Sigmoid colon (tissue), 7 donors: ENCODE results near the gene CCSER1. TPM values are rescaled to one million over a fixed set of nuclear protein-coding genes. Genes with fewer than 3 reads are reported as not detected.

ENCODE experiments used
- DNase-seq: peaks from one replicate; pipeline ENCODE4 v3.0.0-alpha.2; 2019
- H3K27ac ChIP-seq, 4 donors: fragments of 200-600 bp; sonication (generic); one replicate each; pipeline ENCODE4 v1.5.1; 2016 to 2019; ENCODE audit warnings: mild to moderate bottlenecking in 1 of 4
- H3K27me3 ChIP-seq, 3 donors: fragments of 200-600 bp; sonication (generic); one replicate each; pipeline ENCODE4 v1.5.1; 2019; ENCODE audit warnings: mild to moderate bottlenecking in 1 of 3
- H3K36me3 ChIP-seq, 4 donors: fragments of 200-600 bp; sonication (generic); one replicate each; pipeline ENCODE4 v1.5.1; 2016 to 2019
- H3K4me1 ChIP-seq, 4 donors: fragments of 200-600 bp; sonication (generic); one replicate each; pipeline ENCODE4 v1.5.1; 2017 to 2019
- H3K4me3 ChIP-seq, 4 donors: fragments of 200-600 bp; sonication (generic); one replicate each; pipeline ENCODE4 v1.5.1; 2017 to 2019; ENCODE audit warnings: mild to moderate bottlenecking in 2 of 4, moderate library complexity in 1 of 4
- H3K9me3 ChIP-seq, 4 donors: fragments of 200-600 bp in 3 of 4; sonication (generic) in 3 of 4; one replicate each; pipeline versions ENCODE4 v1.5.1 to v1.6.1; 2013 to 2019
- CTCF ChIP-seq, 4 experiments: fragments of 450-650 bp in 3 of 4; fragments of 200-600 bp in 1 of 4; IDR thresholded peaks; one replicate each; pipeline ENCODE4 v1.5.1; 2016 to 2019; ENCODE audit warnings: antibody characterized with exemption in 4 of 4, mild to moderate bottlenecking in 3 of 4, moderate library complexity in 2 of 4
- EP300 ChIP-seq, 4 donors: sonication (generic); formaldehyde crosslinking; IDR thresholded peaks; one replicate each; pipeline ENCODE4 v1.6.1; 2017; ENCODE audit warnings: antibody characterized with exemption in 4 of 4
- POLR2A ChIP-seq, 2 donors: fragments of 450-650 bp; IDR thresholded peaks; one replicate each; pipeline ENCODE4 v1.6.1; 2016; ENCODE audit warnings: antibody characterized with exemption in 2 of 2, mild to moderate bottlenecking in 2 of 2, moderate library complexity in 2 of 2
- POLR2AphosphoS5 ChIP-seq, 4 donors: sonication (generic); formaldehyde crosslinking; IDR thresholded peaks; one replicate each; pipeline ENCODE4 v1.6.1; 2017; ENCODE audit warnings: antibody characterized with exemption in 4 of 4
- WGBS, 2 donors: extraction: QIAGEN DNeasy Blood & Tissue Kit; methylation state at CpG; one replicate each; pipeline ENCODE4 v1.1.7; 2013; 5-methylcytosine and 5-hydroxymethylcytosine counted together
- intact Hi-C: fragments of 100-400 bp; cut with DNase I; formaldehyde crosslinking; loops from one replicate; pipeline ENCODE4 v1.15.1; 2023
- polyA plus RNA-seq, 3 donors: library from polyadenylated mRNA; stranded (reverse); fragments of 200-250 nt; gene quantifications; one replicate each; pipeline ENCODE4 v1.2.3, GENCODE V29; 2013
- small RNA-seq, 3 donors: library from RNA; depleted of rRNA; stranded (forward); fragments of <200 nt; gene quantifications; one replicate each; pipeline ENCODE3, GENCODE V24; 2016
- total RNA-seq, 4 donors: library from RNA; depleted of rRNA; stranded (reverse); fragments of >200 nt; gene quantifications; one replicate each; pipeline ENCODE4 v1.1.0, GENCODE V29; 2016
- donor health status: healthy with polysubstance abuse.
- donor health status: Bipolar disorder and iron deficiency.
- donor health status: healthy.

CCSER1 gene
- total and polyA plus RNA-seq, 7 donors = 1.6 to 7.2 (median 4.2) TPM

- TF ChIP-seq POLR2A (IDR thresholded peaks at IDR 0.05) = no peak
- TF ChIP-seq POLR2AphosphoS5 (IDR thresholded peaks at IDR 0.05) = no peak
- TF ChIP-seq CTCF (IDR thresholded peaks at IDR 0.05) = no peak
- no peak for TF ChIP-seq EP300 (IDR thresholded peaks at IDR 0.05)
- H3K4me1 ChIP-seq = no peaks in the 10 kb centered on the region
- H3K27ac ChIP-seq = no peak overlapping the region
- intact Hi-C loops = no loop called here
- no peaks in the 10 kb centered on the region for H3K9me3 ChIP-seq
- no peak for DNase-seq
- H3K36me3 ChIP-seq = no peaks in the 10 kb centered on the region
- H3K4me3 ChIP-seq = no peak overlapping the region
- H3K27me3 ChIP-seq = no peaks in the 10 kb centered on the region
Measured at GRCh38 chr4:91630764-91631163, 1503.6 kb downstream of the CCSER1 start.

GRCh38 chr4:91631335-91631734 lies 1504.1 kb downstream of the CCSER1 start:
- Histone ChIP-seq H3K27me3 (no peaks in the 10 kb centered on the region), H3K9me3 (no peaks in the 10 kb centered on the region), H3K4me1 (no peaks in the 10 kb centered on the region), H3K36me3 (no peaks in the 10 kb centered on the region), H3K4me3 (no peak overlapping the region), H3K27ac (no peak overlapping the region)
- WGBS, 2 donors = 89% methylated on average over 3 of the region's 3 CpGs
- no peak for DNase-seq
- TF ChIP-seq POLR2A (IDR thresholded peaks at IDR 0.05) (no peak), EP300 (IDR thresholded peaks at IDR 0.05) (no peak), POLR2AphosphoS5 (IDR thresholded peaks at IDR 0.05) (no peak), CTCF (IDR thresholded peaks at IDR 0.05) (no peak)
- intact Hi-C loops = no loop called here

- Histone ChIP-seq H3K27me3 (no peaks in the 10 kb centered on the region), H3K27ac (no peak overlapping the region), H3K4me3 (no peak overlapping the region), H3K9me3 (no peaks in the 10 kb centered on the region), H3K4me1 (no peaks in the 10 kb centered on the region), H3K36me3 (no peaks in the 10 kb centered on the region)
- WGBS, 2 donors = 75 to 82% methylated on average over 4 of the region's 4 CpGs
- intact Hi-C loops = no loop called here
- DNase-seq = no peak
- TF ChIP-seq EP300 (IDR thresholded peaks at IDR 0.05) (no peak), POLR2A (IDR thresholded peaks at IDR 0.05) (no peak), CTCF (IDR thresholded peaks at IDR 0.05) (no peak), POLR2AphosphoS5 (IDR thresholded peaks at IDR 0.05) (no peak)
Measured at GRCh38 chr4:91636083-91636482, 1508.9 kb downstream of the CCSER1 start.

Small RNAs within 50 kb of the gene (small RNA-seq; reads per million reads assigned to genes)
- gene AC093729.1 (0 reads per million in 3 donors), gene TMSB4XP8 (0 reads per million in 3 donors)

Other genes starting within 250 kb of the CCSER1 start
- gene MMRN1, start 232.5 kb upstream of the CCSER1 start, total RNA-seq = 10 to 100 TPM; 28.1 to 86.6 (median 52.6) TPM
- gene MMRN1, start 232.5 kb upstream of the CCSER1 start, polyA plus RNA-seq = 10 to 100 TPM in 1 of 3 donors, 1 to 10 TPM in 1, under 1 TPM in 1; 0.46 to 14.6 (median 3.6) TPM